HG02970 (cell line): ENCODE results near the gene SPATA46.

Experiments used
- ATAC-seq: cut with Tn5 transposase; IDR thresholded peaks from one replicate; pipeline ENCODE4 v1.9.1; 2021; ENCODE audit warnings: mild to moderate bottlenecking, moderate library complexity, moderate number of reproducible peaks; ENCODE audit not compliant: unreplicated experiment, low FRiP score

The SPATA46 gene

DNA sequence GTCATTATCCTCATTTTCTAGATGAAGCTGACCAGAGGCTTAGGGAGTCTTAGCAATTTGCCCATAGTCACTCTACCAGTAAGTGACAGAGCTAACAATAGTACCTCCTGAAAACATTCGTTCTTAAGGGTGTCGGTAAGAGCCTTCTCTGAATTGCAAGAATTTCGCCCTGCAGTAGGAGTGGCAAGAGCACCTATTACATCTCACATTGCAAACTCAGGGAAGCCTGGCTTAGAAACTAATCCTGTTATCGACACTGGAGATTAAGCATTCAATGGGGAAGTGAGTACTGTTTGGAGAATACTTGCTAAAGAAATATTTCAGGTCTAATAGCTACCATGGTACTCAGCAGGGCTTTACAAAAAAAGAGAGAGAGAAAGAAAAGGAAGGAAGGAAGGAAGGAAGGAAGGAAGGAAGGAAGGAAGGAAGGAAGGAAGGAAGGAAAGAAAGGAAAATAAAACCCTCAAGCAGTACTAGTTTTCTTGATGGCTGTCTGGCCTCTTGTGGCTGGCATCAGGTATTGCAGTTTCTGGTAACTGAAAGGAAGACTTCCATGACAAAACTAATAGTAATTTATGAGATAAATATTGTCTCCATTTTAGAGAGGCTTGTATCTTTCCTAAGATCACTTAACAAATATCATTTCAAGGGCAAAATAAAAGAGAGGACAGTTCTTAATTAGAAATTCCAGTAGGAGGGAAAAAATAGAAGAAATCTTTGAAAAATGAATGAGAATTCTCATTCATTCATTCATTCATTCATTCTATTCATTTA is 15.3 kb upstream of the SPATA46 start:
- ATAC-seq: no peak

DNA sequence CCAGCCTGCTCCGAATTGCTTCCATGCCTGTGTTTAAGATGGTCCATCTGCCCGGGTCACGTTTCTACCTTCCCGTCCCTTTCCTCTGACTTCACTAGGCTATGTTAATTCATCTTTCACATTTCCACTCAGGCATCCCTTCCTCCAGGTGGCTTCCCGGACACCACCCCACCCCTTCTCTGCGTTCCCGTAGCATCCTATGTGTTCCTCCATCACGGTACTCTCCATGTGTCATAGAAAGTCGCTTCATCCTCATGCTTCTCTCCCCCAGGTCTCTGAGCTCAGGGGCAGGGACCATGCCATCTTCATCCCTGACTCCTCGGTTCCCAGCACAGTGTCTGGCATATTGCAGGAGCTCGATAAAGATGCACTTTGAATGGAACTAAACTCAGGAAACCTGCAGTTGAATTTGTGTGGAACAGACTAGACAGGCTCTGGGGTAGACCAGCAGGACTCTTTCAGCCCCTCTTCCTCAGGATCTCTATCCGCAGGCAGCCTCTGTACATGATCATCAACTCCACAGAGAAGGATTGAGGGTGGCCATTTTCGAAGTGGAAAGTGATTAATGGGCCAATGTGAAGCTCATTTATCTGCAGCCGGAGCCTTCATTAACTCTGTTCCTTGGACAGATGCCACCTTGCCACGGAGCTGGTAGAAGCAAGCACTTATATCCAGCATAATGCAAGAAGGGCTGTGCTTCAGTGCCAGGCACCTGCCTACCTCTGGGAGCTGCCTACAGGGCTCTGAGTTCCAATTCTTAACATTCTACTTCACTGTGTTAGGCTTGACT is 13.9 kb upstream of the SPATA46 start:
- no peak for ATAC-seq

- no peak for ATAC-seq
These were observed 13.3 kb upstream of the SPATA46 start for GRCh38 chr1:162389971-162390370.

DNA sequence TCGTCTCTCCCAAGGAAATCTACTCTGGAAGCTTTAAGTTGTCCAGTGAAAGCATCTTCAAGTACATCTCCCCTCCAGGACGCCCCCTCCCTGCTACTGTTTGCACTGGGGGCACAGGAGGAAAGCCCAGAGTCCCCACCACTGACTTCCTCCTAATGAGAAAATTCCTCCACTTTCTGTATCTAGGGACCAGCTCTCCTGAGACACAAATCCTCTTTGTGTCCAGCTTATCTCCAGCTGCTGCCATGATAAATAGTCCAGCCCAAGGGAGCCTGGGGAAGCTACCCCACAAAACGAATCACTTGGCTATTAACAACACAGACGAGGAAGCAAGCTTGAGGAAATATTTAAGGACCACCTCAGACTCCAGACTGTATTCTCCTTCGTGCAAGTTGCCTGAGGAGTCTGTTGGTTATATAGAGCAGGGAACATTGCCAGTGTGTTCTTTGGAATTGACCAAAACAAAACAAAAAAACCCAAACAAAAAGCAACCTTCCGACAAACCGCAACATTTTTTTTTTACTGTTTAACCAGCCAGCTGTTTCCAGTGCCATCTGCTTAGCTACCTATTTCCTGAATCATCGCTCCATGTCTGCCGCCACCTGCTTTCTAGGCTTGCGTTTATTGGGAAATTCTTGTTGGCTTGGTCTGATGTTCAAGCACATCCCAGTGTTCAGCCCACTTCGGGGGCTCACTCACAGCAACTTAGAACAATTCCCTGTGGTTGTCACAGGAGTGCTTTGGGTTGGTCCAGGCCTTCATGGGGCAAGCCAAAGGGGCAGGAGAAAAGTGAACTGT is 12.6 kb upstream of the SPATA46 start:
- no peak for ATAC-seq

DNA sequence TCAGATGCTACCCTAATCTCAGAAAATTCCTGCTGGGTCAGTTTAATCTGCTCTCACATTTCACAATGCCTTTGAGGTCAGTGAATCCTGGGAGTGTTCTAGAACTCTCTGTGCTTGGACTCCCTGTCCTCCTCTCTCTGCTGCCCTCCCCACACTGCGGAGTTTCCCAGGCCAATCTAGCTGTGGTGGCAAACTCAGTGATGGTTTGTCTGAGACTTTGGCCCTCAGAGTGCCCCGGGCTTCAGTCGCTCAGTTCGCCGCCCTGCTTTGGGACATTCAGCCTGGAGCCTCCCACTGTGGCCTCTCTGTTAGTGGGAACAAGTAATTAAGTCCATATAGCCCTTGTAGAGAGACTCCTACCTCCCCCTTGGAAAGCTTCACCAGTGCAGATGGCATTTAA is 12.0 kb upstream of the SPATA46 start:
- ATAC-seq: no peak

DNA sequence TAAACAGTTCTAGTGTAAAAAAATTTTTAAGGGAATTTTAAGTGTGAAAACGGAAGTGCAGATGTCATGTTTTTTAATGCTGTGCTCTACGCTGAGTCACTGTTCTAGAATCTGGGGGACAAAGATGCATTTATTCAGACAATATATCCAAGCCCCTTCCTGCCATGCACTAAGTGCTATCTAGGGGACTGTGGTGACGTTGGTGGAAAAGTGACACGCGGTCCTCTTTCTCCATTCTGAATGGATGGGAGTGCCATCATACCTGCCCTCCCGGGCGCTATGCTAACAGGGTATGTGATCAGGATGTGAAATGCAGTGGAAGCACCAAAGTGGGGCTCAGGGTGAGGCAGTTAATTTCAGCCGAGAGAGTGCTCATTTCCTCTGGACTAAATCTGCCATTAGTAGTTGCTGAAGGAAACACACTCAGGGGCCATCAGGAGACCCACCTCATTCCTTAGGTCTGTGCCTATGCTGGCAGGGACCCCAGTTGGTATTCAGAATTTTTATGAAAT is 11.5 kb upstream of the SPATA46 start:
- no peak for ATAC-seq

GRCh38 chr1:162387226-162388082 is 10.8 kb upstream of the SPATA46 start:
- ATAC-seq: no peak

DNA sequence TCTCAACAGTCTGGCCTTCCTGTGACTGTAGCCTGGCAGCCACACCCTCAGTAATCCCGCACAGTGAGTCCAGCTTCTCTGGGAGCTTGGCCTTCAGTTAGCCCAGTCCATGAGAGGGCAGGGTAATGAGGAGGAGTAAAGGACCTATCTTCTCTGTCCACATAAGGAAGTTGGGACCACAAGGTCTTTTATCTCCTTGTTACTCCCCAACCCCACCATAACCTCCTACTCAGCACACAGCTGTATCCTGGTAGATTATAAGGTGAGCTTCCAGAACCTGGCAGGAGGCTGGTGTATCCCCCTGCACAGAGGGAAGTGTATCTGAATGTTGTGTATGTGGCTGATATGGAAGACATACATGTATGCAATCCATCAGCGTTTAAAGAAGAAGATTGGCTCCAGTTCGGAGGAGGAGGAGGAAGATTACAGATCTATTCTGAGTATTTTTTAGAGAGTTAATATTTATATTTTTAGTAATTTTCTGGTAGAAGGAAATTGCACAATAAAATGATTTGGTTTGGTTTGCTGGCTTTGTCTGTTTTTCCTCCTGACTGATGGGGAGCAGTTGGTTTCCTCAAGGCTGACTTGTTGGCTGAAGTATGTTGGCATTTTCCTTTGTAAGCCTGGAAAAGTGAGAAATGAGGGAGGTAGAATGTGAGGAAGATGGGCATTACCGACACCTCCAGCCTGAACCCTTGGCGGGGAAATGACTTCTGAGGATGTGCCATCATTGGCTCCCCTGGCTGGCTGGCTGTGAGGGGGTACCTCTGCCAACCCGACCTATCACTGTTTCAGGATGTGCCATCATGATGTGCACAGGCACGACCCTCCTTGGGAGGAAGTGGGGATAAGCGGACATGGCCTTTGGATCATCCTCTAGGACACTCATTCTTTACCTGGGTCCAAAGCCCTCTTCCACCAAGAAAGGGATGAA is 9.9 kb upstream of the SPATA46 start:
- ATAC-seq: no peak

GRCh38 chr1:162385702-162386101 is 9.0 kb upstream of the SPATA46 start:
- no peak for ATAC-seq

DNA sequence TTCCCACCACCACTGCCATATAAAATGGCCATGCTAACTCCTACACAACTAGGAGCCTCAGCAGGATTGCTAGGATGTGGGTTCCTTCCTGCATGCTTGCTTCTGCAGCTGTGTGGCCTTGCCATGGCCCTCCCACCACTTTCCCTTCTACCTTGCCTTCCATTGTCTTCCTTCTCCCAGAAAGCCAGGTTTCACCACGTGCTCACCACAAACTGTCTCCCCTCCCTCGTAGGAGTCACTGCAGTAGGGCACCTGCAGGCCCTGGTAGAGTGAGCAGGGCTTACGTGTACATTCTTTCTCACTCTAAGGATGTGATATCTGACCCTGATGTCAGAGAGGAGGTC is 8.6 kb upstream of the SPATA46 start:
- ATAC-seq: no peak

DNA sequence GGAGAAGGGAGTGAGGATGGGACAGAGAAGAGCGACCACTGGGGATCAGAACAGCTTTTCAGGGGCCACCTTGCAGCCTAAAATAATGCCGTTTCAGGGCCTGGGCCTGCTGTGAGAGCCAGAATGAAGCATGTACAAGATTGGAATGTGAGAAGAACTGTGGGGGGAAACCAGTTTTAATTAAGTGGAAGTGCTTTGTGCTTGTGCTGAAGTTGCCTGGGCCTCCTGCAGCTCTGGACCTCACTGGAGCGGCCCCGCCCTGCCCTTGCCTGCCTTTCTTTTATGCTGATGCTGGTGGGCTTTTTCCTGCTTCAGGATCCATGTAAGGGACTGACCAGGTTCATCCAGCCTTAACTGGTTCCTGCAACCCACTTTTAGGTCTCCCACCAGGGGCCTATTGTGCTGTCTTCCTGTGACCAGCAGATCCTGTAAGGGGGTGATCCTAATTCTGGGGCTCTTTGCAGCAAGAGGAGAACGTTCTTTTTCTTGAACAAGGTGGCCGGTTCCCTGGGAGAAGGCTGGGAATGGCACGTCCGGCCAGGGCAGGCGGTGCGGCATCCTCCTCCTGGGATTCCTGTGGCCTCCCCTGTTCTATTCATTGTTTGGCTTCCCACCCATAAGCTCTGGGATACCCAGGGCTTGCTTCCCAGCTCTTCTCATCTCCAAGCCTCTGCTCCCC is 8.1 kb upstream of the SPATA46 start:
- ATAC-seq: no peak

DNA sequence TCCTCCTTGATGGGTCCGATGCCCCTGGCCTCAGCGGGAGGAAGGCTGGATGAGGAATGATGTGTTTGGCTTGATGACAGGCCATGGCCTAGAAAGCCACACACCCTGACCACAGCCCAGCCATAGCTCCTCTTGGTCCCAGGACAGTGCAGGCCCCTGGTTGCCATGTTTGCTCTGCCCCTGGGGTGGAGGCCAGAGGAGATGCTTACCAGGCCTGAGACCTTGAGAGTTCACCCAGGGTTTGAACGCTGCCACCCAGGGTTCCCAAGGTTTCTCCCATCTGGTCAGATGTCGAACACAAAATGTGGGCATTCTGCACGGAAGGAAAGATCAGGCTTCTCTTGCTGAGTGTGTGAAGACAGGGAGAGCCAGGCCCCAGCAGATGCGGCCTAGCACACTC is 7.5 kb upstream of the SPATA46 start:
- no peak for ATAC-seq

GRCh38 chr1:162383516-162383915 is 6.9 kb upstream of the SPATA46 start:
- no peak for ATAC-seq

- no peak for ATAC-seq
These were observed 6.4 kb upstream of the SPATA46 start for GRCh38 chr1:162383091-162383490.

- ATAC-seq: no peak
These were observed 5.5 kb upstream of the SPATA46 start for GRCh38 chr1:162381941-162382750.

- ATAC-seq: no peak
These were observed 4.7 kb upstream of the SPATA46 start, which contains the start of gene C1orf226 for GRCh38 chr1:162381383-162381782. TSS of gene C1orf226 (plus strand) at chr1:162381728. CDS start at chr1:162381902, 174 bp downstream.

DNA sequence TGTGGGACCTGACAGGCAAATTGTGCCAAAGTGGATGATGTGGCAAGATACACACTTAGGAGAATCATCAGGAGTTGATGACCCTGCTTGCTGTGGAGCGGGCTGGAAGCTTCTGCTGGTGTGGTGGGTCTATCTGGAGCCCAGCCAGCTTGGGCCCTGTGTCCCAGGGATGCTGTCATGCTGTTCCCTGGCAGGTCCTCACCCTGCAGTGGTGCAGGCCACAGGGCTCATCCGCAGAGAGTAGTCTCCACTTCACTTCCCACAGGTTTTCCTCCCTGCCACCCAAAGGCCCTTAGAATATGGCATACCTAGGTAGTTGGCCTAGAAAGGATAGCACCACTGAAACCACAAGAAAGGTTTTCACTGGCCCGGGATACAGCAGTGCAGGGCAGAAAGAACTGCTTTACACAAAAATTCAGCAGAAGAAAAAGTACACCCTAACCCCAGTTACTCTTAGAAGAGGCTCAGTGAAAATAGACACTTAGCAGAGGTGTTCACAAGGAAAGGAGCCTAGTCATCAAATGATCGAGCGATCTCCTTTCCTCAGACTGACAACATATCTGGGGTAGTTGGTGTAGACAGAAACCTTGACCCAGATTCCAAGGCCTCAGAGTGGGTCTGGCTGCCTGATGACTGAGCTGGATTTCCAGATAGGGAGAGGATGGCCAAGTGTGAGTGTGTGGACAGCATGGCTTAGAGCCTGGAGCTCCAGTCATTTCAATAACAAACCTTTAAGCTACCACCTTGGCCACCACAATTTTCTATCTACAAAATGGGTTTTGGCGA is 3.6 kb upstream of the SPATA46 start:
- ATAC-seq: no peak
